Mammary epithelial cell (primary cell): ENCODE data around the gene SRPX2.

Experiments
- CTCF ChIP-seq, 2 donors: IDR thresholded peaks in 1 of 2; conservative IDR thresholded peaks in 1 of 2; 2 replicates each; pipeline ENCODE4 v1.5.1; 2011 to 2012; ENCODE audit warnings: inconsistent platforms in 2 of 2, low read length in 2 of 2, mild to moderate bottlenecking in 2 of 2, control low read depth in 1 of 2, low read depth in 1 of 2; ENCODE audit not compliant: insufficient read depth in 1 of 2; ENCODE audit errors: extremely low read depth in 1 of 2
- EZH2 ChIP-seq: IDR thresholded peaks from 2 replicates; pipeline ENCODE4 v1.6.1; 2012; ENCODE audit warnings: low read length, inconsistent platforms, borderline replicate concordance

- TF ChIP-seq CTCF (conservative IDR thresholded peaks at IDR 0.05 in 1 of 2, IDR thresholded peaks at IDR 0.05 in 1 of 2; ENCODE audit: extremely low read depth in 1 of 2, insufficient read depth in 1 of 2, low read depth in 1 of 2, low read length in 2 of 2) (no peak), EZH2 (no peak)
These were observed 52.0 kb downstream of the SRPX2 start for GRCh38 chrX:100695991-100696390.
